HG03280 (cell line): ENCODE measurements around the gene EIF5AL1.
"Not testable (repeated sequence)": the region's sequence is repeated elsewhere in the genome, so short reads cannot be mapped to it uniquely, and the experiment has no call there.

Experiments
- ATAC-seq: cut with Tn5 transposase; IDR thresholded peaks from one replicate; pipeline ENCODE4 v1.9.1; 2021; ENCODE audit warnings: mild to moderate bottlenecking, moderate library complexity; ENCODE audit not compliant: unreplicated experiment

Gene EIF5AL1

DNA sequence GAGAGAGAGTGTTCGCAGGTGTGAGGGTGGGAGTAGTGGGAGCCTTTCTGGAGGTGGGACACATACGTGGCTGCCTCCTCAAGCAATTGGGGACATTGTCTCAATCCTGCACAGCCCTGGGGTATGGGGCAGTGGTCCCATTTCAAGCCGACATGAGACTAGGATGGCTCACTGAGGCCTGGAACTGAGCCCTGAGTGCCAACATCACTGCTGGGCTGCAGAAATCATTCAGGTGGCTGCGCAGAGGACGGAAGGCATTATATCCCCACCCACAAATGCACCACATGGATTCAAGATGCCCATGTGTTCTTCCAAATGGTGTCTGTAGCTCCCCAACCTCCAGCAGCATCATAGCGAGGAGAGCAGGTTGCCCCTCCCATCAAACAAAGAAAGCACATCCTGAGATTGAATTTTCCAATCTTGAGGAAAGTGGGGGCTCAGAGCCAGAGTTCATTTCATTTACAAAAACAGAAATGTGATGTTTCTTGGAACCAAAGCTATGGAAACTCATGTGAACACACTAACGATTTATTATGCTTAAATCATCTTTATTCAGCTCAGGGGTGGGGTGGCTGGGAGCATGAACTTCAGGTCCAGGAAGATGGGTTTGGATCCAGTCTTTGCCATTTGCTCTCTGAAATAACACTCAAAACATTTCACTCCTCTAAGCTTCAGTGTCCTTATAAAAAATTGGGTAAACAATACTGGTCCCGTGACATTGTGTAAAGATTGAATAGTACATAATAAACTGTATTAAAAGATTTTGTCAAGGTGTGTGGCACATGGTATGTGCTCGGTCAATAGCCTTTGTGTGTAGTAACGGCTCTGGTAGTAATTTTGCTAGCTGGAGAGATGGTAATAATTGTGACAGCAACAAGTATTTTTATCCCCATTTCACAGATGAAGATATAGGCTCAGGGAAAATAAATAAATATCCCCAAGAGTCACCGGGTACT, 43.3 kb downstream of the EIF5AL1 start:
- ATAC-seq = no peak

DNA sequence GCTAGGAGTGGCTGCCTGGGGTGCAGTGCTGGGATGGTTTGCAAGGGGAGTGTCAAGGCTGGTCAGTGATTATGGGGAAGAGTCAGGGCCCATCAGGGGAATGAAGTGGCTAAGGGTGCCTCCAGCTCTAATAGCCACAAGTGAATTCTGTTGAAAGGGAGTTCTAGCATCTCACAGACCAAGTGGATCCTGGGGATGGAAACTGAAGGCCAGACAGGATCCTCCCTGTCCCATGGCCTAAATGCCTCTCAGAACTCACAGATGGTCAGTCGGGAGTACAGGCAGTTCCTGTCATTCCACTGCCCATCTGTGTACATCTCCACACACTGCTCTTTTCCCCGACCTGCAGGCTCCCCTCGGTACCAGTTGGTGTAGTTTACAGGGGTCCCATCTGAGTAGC, 44.6 kb downstream of the EIF5AL1 start:
- ATAC-seq = not testable (repeated sequence)

DNA sequence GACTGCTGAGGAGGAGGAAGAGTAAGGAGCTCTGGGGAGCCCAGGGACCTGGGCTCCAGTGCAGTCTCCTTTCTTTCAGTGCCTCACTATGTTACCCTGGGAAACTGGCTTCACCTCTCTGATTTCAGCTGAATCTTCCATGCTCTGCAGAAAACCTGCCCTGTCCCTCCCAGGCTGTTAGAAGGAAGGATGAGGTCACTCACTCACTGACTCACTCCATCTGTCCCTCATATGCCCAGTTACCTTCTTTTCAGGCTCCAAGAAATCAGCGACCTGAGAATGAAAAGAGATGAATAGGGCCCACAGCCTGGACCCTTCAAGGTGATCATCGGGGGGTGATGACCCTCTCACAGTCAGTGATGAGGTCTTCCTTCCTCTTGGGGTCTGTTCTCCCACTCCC, 47.4 kb downstream of the EIF5AL1 start:
- ATAC-seq = no peak

DNA sequence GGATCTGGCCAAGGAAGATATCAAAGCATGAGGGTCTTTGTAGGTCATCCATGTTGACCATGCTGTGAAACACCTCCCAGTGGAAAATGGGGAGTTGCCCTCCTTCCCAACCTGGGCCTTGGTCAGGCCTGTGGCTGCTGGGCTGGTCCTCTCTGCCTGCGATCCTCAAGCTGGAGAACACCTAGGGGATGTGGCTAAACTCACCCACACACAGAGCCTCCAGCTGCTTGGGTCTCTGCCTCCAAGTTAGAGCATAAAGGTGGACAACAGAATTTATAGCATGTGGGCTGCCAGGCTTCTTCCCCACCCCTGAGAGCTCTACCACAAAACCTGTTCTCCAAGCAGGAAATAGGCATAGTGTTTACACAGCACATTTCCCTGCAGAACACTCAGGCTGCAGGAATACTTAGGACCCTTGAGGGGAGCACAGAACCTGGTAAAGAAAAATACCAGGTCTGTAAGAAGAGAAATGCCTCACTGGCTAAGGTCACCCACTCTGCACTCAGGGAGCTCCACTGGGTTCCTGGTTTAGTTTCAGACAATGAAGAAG, 47.9 kb downstream of the EIF5AL1 start, which contains the start of gene SFTPA2:
Gene SFTPA2 (minus strand): TSS at position 248 of the 550 bp plus-strand sequence. CDS start 924 bp downstream, outside the sequence.
- no peak for ATAC-seq

DNA sequence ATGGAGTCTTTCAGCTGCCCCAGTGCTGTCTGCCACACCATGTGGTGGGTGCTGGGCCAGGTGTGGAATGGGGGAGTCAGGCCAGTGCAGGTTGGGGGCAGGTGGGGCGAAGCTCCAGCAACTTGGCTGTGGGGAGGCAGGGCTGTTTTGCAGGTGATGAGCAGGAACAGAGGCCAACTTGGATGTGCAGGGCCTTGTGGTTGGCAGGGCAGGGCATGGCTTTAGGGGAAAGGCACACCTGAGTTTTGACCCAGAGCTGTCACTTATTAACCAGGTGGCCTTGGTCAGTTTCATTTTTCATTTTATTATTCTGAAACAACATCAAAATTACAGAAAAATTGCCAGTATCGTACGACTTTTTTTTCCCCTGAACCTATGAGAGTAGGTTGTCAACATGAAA, 48.9 kb downstream of the EIF5AL1 start:
- no peak for ATAC-seq

DNA sequence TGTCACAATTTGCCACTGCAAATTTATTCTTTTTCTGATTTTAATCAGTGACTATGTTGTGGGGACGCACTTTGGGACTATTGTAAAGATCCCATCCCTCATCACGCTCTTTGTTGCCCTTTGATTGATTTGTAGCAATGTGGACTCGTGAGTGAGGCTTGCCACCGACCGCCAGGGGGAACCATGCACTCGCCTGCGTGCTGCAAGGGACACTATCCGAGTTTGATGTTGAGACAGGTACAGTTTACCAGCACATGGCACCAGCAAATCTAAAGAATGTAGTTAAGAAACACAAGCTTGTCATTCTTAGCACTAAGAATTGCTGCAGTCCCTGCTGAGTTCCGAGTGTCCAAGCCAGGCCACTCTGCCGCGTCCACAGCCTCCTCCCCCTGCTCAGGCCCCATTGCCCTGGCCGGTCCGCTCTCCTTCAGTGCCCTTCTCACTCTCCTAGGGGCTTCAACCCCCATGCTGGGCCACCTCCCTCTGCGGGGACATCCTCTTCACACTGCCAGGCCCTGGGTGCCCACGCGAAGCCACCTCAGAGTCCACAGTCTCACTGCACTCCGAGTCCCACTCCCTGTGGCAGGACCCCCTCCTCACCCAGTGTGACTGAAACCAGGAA, 49.9 kb downstream of the EIF5AL1 start:
- ATAC-seq = peak; percentile 80

DNA sequence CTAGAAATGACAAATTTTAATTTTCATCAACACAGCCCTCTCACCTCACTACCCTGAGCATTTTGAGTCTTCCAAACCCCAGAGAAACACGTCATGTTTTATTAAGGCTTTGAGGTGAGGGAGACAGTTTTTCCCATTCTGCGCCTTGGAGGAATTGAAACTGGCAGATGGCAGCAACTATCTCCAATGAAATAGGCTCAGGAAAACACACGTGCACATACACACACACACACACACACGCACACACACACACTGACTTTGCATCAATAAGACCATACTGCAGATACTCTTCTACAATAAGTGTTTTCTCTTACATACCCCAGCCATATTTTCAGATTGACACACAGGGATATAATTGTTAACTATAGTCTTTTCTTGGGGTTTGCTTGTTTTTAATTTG, 51.1 kb downstream of the EIF5AL1 start:
- ATAC-seq = no peak
